ENCODE results near the gene PPARA.

PPARA gene

DNA sequence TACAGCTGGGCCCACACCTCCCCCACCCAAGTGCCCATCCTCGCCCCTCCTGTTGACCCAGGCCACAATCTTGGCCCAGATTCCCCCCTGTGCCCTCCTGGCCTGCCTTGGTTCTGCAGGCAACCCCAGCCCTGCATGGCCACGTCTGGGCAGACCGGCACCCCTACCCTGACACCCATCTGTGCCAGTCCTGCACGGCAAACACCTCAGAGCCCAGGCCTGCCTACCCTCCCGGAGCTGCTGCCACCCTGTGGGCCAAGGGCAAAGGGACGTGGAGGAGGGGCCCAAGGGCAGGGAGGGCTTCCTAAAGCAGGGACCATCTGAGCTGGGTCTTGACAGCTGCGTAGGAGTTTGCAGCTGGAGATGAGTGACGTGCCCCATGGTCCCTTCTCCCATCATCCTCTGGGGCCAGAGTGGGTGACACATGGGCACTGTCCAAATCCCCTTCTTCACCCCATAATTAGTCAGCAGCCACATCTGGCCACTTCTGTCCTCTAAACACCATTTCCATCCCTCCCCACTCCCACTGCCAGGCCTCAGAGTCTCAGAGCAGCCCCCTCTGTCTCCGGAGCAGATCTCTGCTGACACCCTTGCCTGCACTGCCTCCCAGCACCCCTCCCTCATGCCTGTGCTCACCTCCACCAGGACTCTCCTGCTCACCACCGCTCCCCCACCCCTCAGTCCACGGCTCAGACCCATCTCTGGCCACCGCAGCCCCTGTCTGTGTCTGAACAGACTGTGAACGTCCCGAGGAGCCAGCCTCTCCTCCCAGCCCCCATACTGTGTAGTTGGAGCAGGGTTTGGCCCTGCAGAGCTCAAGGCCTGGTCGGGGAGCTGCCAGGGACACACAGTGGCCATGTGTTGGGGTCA lies 35.6 kb upstream of the PPARA start:
- no peak for DNase-seq (ENCODE audit: low read depth)

DNA sequence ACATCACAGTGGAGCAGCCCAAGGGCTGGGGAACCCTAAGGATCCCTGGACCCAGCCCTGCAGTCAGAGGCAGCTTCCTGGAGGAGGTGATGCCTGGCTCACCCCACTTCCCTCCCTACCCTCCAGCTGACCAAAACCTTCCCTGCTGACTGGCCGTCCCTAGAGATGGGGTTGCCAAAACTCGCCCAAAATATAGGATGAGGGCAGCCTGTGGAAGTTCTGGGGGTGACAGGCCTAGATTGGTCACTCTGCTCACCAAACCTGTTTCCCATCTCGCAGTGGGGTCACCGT lies 35.0 kb upstream of the PPARA start:
- no peak for DNase-seq (ENCODE audit: low read depth)

DNA sequence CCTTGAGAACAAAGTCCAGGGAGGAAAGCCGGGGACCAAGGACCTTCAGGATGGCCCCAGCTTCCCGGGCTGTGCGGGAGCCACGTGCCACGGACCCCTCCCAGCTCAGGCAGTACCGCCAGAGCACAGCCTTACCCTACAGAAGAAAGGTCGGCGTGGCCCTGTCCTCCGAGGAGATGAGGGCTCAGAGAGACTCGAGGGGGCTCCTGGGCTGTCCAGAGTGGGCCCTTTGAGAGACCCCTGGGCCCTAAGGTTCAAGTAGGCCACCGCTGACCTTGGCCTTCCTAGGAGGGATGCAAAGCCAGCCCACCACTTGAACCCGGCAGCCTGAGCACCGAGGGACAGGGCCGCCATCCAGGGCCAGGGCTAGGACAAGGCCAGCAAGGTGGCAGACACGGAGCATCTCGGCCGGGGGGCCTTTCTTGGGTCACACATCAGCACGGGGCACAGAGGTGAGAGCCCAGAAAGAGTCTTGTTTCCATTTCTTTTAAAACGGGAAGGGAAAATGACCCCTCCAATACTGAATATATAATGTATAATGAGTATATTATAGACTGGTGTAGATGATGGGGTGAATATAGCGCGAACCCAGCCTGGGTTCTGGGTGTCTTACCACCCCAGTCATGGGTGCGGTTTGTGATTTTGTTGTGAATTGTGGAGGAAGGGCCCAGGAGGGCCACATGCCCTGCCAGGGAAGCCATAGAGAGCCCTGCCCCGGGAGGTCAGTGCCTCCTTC lies 34.4 kb upstream of the PPARA start:
- DNase-seq (ENCODE audit: low read depth), result no peak

DNA sequence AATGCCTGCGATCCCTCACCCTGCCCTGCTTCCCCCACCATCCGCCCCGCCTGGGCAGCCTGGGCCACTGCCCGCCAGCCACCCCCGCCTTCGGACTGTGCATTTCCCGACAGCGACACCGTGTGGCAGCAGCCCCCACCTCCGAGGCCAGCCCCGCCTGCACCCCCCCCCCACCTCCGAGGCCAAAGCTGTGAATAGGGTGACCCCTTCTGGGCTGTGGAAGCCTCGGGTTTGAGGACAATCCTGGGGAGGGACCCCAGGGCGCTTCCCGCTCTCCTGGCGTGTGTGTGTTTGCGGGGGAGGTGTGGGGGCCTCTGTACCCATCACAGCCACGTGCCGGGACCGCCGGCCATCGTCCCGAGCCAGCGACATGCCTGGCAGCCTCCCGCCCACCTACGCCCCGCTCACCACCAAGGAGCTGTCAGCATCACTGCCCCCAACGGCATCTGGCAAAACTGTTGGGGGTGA lies 33.8 kb upstream of the PPARA start:
- peak; percentile 73 for DNase-seq (ENCODE audit: low read depth)

DNA sequence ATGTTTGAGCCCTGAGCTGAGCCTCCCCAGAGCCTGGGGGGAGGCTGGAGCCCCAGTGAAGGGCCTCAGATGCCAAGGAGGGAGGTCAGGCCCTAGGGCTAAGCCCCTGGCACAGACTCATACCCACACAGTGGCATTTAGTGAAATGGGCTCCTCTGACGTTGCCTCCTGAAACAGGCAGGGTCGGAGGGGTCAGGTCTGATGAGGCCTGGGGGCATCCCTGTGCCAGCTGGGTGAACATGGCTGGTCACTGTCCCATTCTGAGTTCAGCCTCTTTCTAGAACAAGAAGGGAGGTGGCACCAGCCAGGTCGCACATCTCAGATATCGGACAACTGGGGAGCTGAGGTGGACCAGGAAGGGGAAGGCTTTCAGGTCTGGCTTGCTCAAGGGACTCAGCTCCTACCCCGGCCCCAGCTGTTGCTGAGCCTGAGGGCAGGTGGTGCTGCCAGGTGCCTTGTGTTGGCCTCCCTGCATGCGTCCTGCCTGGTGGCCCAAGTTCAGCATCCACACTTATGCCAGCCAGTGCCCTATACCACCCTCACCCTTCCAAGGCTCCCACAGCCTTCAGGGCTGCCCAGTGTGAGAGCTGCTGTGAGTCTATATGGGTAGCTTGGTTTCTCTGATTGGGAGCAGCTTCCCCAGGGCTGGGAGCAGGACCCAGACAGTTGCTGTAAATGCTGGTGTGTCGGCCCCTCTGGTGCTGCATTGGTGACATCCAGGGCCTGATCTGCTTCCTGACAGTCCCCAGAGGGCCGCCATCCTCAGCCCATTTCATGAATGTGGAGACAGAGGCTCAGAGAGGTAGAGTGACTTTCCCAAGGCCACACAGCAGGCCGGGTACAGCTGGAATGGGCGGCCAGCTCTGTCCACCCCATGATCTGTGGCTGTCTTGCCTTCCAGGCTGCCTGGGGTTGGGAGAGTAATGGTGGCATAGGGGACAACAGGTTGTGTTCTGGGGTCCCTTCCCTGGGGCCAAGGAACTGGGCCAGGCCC lies 32.8 kb upstream of the PPARA start:
- DNase-seq (ENCODE audit: low read depth), result no peak

DNA sequence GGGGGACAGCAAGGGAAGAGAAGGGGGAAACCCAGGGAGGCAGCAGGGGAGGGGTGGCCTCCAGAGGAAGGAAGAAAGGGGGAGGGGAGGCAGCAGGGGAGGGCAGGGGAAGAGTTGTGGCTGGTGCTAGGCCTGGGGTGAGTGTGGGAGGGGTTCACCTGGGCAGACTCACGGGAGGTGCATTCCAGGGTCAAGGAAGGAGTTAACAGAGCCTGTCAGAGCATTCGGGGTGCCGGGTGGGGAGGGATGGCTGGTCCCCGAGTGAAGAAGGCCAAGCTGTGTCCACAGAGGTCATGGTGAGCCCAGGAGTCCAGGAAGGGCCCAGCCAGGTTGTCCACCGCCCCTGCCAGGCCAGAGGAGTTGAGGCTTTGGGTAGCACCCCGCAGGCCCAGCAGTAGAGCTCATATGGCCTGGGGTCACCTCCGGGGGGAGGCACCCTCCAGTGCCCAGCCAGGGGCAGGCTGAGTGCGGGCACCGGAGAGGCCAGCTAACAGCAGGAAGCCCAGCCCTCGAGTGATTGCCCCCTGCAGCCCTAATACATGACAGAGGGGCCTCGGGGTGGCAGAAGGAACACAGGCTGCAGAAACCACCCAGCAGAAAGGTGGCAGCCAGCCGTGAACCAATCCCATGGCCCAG lies 31.1 kb upstream of the PPARA start:
- DNase-seq (ENCODE audit: low read depth), result no peak

DNA sequence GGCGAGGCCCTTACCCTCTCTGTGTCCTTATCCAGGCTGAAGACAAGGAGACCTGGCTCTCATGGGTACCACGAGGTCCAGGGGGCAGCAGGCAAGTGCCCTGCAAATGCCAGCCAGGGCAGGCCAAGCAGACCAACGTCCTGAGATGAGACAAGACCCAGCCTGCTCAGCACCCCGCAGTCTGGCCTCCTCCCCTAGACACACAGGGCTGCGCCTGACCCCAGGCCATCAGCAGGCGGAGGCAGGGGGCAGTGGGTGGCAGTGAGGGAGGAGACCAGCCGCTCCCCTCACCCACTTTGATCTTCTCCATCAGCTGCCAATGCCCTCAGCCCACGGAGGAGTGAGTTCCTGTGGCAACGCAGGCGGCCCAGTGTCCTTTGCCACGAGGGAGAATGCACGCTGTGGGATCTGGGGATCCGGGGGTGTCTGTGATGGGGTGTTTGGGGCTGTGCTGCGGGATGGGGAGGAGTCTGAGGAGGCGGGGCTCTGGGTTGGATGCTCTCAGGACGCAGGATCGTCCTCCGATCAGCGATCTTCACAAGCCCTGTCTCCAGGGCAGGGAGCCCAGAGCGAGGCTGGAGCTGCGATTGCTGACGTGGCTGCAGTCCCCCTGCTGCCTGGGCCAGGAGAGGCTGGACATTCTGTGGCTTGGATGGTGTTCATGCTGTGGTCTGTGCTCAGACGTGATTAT lies 30.5 kb upstream of the PPARA start:
- DNase-seq (ENCODE audit: low read depth), result peak; percentile 54

DNA sequence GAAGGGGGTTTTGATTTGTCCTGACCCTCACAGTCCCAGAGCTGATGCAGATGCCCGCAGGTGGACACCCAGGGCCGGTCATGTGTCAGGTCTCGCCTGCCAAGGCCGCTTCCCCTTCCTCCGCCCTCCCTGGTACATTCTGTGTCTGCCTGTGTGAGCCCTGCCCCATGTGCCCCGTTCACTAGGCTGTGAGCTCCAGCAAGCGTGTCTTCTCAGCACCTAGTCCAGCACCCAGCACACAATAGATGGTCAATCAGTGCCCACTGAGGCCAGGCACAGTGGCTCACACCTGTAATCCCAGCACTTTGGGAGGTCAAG lies 29.9 kb upstream of the PPARA start:
- DNase-seq (ENCODE audit: low read depth), result no peak

DNA sequence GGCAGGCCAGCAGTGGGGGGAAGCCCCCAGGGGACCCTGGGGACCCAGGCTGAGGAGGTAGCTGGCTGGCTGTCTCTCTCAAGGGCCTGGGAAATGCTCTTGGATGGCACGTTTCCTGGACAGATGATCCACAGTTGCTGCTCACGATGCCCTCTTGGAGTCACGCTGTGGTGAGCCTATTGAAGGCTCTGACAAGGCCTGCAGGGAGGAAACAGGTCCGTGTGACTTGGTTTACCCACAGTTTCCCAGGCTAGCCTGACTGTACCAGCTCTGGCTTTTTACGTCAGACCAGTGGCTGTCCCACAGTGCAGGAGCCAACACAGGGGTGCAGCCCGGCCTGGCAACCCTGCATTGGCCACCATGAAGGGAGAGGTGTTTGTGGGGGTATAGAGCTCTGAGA lies 29.2 kb upstream of the PPARA start:
- DNase-seq (ENCODE audit: low read depth), result no peak

DNA sequence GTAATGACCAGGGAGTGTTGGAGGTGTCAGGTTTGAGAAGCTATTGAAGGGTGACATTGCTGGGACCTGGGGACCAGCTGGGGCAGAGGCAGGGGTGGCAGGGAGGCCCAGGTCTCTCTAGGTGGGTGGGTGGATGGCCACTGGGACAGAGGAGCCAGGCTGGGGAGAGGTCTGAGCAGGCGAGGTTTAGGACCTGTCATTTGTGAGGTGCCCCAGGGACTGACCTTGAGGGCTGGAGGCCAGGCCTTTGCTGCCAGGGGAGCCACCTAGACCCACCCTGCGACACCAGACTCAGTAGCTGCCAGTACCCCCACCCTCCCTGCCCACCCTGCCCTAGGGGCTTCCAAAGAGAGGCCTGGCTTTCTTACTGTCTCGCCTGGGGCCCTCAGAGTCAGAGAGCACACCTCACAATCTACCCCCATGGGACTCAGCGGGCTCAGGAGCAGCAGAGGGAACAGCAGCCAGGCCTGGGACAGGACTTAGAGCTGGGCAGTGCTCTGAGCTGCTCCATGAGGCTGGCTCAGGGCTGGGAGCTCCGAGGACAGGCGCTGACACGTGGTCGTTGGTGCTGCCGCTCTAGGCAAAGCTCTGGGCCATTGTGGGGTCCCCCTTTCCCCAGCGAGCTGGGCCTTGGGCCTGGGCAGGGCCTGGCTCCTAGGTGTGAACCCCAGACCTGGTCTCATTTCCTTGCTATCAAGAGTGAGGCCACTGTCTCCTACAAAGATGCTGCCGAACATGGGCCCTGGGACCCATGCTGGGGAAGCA lies 28.6 kb upstream of the PPARA start:
- DNase-seq (ENCODE audit: low read depth), result no peak

DNA sequence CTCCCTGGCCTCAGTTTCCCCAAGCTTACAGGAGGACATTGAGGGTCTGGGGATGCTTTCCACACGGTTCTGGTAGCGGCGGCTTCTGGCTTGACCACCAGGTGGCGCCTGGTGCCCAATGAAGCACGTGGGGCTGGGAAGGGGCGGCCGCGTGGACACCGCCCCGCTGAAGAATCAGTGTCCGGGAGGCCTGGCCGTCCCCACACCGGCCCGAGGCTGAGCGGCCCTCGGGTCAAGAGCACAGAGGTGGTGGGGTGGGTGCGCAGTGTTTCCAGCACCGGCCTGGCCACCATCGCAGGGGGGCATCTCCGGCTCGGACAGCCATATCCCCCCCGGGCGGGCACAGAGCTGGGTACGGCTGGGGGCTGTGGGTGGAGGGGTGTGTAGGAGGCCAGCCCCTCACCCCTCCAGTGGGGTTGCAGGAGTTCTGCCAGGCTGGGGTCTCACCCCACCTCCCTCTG lies 27.8 kb upstream of the PPARA start:
- DNase-seq (ENCODE audit: low read depth), result no peak

DNA sequence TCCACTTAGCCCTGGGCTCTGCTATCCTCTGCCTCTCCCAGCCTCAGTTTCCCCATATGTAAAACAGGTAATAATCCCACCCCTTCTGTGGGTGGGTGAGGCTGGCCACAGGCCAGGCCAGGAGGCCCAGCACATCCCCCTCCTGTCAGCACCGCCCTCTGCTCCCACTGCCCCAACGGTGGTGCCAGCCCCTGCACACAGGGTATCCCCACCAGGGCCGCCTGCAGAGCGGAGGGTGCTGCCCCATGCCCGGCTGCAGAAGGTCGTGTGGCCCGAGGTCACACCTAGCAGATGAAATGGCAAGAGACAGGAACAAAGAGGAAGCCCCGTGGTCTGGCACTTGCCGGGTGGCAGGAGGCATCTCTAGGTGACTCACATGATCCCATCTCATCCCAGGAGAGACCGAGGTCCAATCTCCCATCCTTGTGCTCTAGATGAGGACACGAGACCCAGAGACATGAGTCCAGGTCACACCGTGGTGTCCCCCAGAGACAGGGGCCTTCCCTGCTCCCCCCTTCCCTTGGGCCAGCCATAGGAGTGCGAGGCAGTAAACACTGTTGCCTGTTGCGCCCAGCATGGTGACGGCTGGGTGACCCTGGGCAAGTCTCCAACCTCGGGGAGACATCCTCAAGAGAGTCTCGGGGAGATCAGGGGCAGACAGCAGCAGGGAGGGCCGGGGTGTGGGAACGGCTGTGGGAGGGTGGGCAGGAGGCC lies 27.2 kb upstream of the PPARA start:
- no peak for DNase-seq (ENCODE audit: low read depth)

DNA sequence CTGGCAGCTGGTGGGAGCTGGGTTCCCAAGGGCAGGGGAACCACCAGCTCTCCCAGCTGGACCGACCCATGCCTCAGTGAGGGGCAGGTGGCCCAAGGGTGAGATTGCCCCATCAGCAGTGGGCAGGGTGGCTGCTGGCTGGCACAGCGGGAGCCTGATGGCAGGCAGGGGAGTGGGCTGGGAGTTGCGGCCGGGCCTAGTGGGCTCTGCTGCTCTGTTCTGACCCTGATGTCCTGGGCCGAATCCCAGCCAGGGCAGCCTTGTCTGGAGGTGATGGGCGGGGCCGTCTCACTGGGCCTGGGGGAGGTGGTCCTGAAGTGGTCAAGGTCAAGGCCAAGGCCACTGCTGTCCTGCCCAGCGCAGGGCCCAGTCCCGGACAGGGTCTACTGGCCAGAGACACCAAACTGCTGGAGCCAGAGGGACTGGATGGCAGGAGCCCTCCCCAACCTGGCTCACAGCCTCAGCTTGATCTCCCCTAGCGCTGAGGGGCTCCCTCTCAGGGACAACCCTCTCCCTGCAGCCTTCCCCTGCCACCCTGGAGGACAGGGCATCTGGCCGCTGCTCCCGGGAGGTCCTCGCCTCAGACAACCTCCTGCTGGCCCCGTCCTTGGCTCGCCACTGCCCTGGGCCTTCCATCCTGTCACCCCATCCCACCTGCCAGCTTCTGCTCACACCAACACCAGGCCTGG lies 26.5 kb upstream of the PPARA start:
- no peak for DNase-seq (ENCODE audit: low read depth)

DNA sequence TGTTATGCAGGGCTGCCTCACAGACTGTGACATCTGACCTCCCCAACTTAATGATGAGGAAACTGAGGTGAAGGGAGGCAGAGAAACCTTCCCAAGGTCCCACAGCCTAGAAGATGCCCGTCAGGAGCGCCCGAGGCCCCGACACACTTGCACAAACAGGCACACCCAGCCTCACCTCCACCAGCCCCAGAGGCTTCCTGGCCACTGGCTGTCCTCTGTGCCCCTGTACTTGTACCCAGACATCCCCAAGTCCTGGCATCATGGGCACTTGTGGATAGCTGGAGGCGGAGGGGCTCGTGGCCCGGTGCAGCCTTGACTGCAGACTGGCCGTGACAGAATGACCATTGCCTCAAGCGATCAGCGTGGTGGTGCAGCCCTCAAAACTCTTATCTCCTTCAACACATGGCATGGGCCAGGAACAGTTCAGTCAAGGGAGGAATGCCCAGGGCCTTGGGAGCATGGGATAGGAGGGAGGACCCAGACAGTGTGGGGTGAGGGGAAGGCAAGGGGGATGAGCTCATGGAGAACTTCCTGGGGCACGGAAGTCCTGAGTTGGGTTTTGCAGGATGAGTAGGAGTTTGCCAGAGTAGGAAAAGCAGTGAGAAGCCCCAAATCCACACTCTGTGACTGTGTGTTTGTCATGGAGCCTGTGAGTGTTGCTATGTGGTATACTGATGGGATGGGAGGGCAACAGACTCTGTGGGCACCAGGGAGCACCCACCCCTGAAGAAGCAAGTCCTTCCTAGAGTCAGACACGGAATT lies 25.8 kb upstream of the PPARA start:
- DNase-seq (ENCODE audit: low read depth), result no peak

DNA sequence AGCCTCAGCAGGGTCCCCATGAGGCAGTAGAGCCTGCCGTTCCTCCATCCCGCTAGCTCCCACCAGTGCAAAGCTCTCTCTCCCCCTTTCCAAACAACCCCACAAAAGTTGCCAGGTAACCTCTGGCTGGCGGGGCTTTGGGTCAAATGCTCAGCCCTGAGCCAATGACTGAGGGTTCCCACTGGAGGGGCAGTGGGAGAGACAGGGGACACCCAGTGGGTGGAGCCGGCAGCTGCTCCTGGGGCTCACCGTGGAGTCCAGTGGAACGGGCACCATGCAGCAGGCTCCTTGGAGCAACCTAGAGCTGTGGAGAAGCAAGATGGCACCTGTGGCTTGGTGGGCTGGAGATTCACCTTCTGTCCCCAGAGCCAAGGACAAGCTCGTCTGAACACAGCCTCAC lies 25.0 kb upstream of the PPARA start:
- no peak for DNase-seq (ENCODE audit: low read depth)

DNA sequence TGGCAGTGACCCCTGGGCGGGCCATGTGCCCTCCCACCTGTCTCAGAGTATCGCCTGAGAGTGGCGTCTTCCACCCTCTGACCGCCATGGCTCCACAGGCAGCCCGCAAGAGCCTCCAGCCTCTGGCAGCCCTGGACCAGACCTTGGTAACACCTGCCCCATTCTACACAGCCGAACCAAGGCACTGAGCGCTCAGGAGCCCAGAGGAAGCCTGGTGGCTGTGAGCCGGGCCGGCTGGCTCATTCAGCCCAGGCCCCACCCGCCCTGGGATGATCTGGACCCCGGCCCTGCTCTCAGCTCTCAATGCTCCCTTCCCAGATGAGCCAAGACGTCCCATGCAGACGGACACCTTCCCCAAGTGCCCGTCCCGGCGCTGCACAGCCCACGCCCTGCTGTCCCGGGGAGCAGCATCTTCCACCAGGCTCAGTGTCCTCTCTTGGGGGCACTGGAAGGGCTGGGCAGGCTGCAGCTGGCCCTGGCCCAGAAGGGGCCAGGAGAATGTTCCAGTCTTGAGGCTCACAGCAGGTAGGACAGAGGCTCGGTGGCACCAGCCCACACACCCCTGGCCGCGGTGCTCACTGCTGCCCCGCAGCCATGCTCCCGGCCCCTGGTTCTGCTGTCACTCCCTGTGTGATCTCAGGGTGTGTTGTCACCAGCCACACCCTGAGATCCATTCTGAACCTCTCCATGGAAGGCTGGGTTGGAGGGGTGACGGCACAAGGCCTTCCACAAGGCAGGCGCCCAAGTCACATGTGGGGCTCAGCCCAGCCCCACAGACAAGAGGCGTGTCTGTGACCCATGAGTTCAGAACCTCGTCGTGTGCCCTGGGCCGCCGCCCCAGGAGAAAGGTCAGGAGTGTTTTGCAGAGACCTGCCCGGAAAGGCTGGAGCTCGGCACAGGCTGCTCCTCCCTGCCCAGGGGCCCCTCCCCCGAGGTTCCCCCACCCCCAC lies 24.2 kb upstream of the PPARA start:
- DNase-seq (ENCODE audit: low read depth), result no peak

DNA sequence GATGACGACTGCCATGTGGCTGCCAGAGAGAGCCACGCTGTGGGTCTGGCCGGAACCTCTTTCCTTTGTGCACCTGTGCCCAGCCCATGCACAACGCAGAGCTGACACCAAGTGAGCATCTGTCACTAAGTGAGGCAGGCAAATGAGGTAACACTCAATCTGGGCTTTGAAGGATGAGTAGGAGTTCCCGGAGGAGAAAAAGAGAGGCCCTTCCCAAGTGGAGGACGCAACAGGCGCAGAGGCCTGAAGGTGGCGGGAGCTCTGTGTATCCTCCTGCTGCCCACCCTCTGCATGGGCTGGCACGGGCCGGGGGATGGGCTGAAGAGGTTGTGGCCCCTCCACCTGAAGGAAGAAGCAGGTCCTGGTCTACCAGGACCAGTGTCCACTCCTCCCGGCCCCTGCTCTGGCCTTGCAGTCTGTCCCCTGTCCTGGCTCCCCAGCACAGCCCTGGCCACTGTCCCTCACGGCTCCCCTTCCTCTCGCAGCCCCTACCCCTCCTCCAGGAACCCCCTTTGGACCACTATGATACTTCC lies 23.4 kb upstream of the PPARA start:
- DNase-seq (ENCODE audit: low read depth), result no peak
